ENCODE data around the gene AUNIP.

DNA sequence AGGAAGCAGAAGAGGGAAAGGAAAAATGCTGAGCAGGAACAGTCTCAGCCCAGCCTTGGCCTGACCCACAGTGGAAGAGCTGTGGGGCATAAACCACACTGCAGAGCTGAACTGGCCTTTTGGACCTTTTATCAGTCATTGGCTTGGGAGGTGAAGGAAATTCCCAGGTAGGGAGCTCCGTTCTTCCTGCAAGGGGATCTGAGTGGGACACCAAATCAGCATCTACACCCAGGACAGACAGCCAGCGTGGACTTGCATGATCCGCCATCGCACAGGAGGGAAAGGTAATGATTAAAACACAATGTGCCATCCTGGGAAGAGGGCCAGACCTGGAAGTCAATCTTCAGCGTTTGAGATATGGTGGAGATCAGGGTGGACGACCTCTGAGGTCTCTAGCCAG lies 40.7 kb downstream of the AUNIP start:
- TF ChIP-seq CTCF (conservative IDR thresholded peaks at IDR 0.05 in 1 of 2, IDR thresholded peaks at IDR 0.05 in 1 of 2; ENCODE audit: low read depth in 1 of 2, low read length in 2 of 2) (no peak), EZH2 (IDR thresholded peaks at IDR 0.05; ENCODE audit: low read length, missing control alignments) (no peak)
